ENCODE measurements around the gene RAB3A. TPM values are rescaled to one million over a fixed set of nuclear protein-coding genes. Genes with fewer than 3 reads are reported as not detected.
A peak's percentile ranks its signal among the peaks of the same experiment; 100 is the strongest.

The RAB3A gene, protein sequence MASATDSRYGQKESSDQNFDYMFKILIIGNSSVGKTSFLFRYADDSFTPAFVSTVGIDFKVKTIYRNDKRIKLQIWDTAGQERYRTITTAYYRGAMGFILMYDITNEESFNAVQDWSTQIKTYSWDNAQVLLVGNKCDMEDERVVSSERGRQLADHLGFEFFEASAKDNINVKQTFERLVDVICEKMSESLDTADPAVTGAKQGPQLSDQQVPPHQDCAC
- total RNA-seq = 1 to 10 TPM in 1 of 4 donors, under 1 TPM in 2, not detected in 1; 0.69 to 3.8 (median 0.77) TPM

DNA sequence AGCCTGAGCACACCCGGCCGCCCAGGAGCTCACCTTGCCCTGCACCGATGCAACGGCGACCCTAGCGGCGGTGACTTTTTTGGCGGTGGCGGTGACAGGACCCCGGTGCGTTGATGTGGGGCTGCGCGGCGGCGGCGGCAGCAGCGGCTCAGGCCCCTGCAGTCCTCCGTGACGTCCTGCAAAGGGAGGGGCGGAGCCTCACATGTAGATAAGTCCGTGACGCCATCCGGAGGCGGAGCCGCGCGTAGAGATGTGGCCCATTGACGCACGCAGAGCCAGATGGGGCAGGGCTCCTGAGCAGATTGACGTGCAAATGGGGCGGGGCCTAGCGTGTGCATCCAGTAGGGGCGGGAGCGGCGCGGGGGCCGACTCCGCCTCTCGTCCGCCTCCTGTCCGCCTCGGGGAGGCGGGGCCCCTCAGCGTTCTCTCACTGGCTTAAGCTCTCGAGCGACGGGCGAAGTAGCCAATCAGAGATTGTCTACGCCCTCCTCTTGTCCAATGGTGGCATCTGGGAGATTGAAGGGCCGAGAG lies at the start of gene RAB3A:
Gene RAB3A (minus strand): TSS at position 180 of the 531 bp plus-strand sequence. CDS start 1,302 bp downstream, outside the sequence.
- H3K27ac ChIP-seq = peak within 1 kb of the TSS; percentile 98 to 100
- no peaks in the 10 kb centered on the region for H3K9me3 ChIP-seq
- intact Hi-C loops (cut with DNase I; ENCODE audit: low total_unique reads) = no loop called here
- TF ChIP-seq, protein P1, sequence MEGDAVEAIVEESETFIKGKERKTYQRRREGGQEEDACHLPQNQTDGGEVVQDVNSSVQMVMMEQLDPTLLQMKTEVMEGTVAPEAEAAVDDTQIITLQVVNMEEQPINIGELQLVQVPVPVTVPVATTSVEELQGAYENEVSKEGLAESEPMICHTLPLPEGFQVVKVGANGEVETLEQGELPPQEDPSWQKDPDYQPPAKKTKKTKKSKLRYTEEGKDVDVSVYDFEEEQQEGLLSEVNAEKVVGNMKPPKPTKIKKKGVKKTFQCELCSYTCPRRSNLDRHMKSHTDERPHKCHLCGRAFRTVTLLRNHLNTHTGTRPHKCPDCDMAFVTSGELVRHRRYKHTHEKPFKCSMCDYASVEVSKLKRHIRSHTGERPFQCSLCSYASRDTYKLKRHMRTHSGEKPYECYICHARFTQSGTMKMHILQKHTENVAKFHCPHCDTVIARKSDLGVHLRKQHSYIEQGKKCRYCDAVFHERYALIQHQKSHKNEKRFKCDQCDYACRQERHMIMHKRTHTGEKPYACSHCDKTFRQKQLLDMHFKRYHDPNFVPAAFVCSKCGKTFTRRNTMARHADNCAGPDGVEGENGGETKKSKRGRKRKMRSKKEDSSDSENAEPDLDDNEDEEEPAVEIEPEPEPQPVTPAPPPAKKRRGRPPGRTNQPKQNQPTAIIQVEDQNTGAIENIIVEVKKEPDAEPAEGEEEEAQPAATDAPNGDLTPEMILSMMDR (IDR thresholded peaks at IDR 0.05) = no peak
- TF ChIP-seq POLR2A (IDR thresholded peaks at IDR 0.05) = peak; percentile 45 to 56
- no peaks in the 10 kb centered on the region for H3K36me3 ChIP-seq
- H3K4me1 ChIP-seq = peaks cover 0 to 7% of the 10 kb centered on the region in 2 donors
- peak within 1 kb of the TSS; percentile 63 to 79 for H3K4me3 ChIP-seq
- H3K27me3 ChIP-seq = no peaks in the 10 kb centered on the region
- peak; percentile 100 for DNase-seq

DNA sequence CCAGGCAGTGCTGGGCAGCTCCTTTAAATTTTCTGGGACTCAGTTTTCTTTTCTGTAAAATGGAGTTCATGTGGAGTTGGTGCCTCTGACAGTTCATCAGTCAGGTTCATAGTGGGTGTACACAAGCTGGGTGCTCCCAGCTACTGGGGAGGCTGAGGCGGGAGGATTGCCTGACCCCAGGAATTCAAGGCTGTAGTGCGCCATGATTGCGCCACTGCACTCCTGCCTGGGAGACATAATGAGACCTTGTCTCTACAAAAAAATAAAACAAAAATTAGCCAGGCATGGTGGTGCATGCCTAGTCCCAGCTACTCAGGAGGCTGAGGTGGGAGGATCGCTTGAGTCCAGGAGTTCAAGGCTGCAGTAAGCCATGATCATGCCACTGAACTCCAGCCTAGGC lies 49.3 kb upstream of the RAB3A start:
- TF ChIP-seq, protein P1 (IDR thresholded peaks at IDR 0.05) = no peak
- TF ChIP-seq POLR2A (IDR thresholded peaks at IDR 0.05) = no peak
- H3K9me3 ChIP-seq = no peaks in the 10 kb centered on the region
- no peak overlapping the region for H3K4me3 ChIP-seq
- no peaks in the 10 kb centered on the region for H3K27me3 ChIP-seq
- no peaks in the 10 kb centered on the region for H3K36me3 ChIP-seq
- intact Hi-C loops (cut with DNase I; ENCODE audit: low total_unique reads) = no loop called here
- H3K4me1 ChIP-seq = no peaks in the 10 kb centered on the region
- no peak overlapping the region for H3K27ac ChIP-seq
- no peak for DNase-seq

DNA sequence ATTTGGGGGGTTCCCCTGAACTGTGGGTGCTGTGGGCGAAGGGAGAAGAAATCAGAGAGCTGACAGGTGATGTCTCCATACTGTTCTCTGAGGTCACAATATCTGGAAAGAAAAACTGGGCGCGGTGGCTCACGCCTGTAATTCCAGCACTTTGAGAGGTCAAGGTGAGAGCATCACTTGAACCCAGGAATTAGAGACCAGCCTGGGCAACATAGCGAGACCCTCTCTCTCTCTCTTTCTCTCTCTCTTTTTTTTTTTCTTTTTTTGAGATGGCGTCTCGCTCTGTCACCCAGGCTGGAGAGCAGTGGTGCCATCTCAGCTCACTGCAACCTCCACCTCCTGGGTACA lies 48.5 kb upstream of the RAB3A start:
- no peak for DNase-seq
- TF ChIP-seq, protein P1 (IDR thresholded peaks at IDR 0.05) = no peak
- no peak for TF ChIP-seq POLR2A (IDR thresholded peaks at IDR 0.05)
- no peaks in the 10 kb centered on the region for H3K27me3 ChIP-seq
- no peak overlapping the region for H3K27ac ChIP-seq
- intact Hi-C loops (cut with DNase I; ENCODE audit: low total_unique reads) = no loop called here
- no peaks in the 10 kb centered on the region for H3K36me3 ChIP-seq
- H3K4me3 ChIP-seq = no peak overlapping the region
- H3K4me1 ChIP-seq = no peaks in the 10 kb centered on the region
- H3K9me3 ChIP-seq = no peaks in the 10 kb centered on the region

DNA sequence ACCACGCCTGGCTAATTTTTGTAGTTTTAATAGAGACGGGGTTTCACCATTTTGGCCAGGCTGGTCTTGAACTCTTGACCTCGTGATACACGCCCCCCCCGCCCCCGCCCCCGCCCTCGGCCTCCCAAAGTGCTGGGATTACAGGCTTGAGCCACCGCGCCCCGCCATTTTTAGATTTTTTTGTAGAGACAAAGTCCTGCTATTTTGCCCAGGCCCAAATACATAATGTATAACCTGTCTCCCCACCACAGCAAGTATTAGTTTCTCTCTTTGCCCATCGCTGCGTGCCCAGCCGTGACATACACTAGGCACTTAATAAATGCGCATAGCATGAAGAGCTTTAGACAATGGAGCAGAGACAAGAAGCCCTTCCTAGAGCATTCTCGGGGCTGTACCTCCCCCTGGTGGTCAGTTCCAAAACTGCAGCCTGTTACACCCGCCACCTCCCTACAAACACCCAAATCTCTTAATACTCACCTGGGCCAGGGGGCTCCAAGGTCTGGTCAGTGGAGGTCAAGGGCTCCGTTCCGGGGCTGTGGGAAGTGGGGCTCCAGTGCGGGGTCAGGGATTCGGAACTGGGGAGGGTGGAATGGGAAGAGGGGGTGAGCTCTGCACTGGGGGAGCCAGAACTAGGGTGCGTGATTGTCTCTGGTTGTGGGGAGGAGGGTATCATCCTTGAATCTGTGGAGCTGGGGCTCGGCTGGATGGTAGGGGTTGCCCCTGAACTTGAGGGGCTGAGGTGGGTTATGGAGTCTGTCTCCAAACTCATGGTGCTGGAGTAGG lies 47.9 kb upstream of the RAB3A start:
- DNase-seq = peak; percentile 75 to 77
- no peaks in the 10 kb centered on the region for H3K36me3 ChIP-seq
- intact Hi-C loops (cut with DNase I; ENCODE audit: low total_unique reads) = no loop called here
- no peaks in the 10 kb centered on the region for H3K9me3 ChIP-seq
- H3K4me3 ChIP-seq = no peak overlapping the region
- no peaks in the 10 kb centered on the region for H3K4me1 ChIP-seq
- no peak overlapping the region for H3K27ac ChIP-seq
- no peak for TF ChIP-seq POLR2A (IDR thresholded peaks at IDR 0.05)
- TF ChIP-seq, protein P1 (IDR thresholded peaks at IDR 0.05) = peak; percentile 92 to 97 (median 96)
- no peaks in the 10 kb centered on the region for H3K27me3 ChIP-seq

DNA sequence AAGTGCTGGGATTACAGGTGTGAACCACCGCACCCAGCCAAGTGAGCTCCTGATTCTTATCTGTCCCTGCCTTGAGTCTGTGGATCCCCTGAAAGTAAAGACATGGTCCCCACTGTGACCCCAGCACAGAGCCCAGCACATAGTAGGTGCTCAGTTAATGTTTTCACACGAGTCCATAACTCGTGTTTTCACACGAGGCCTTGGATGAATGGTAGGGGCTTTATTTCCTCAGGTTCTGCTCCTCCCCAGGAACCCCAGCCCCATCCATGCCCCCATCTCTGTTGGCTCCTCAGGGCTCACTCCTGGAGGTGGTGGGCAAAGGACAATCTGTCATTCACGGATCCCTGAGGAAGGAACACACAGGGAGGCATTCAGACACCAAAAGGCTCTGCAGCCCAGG lies 46.0 kb upstream of the RAB3A start:
- no peaks in the 10 kb centered on the region for H3K27me3 ChIP-seq
- no peak overlapping the region for H3K27ac ChIP-seq
- H3K36me3 ChIP-seq = no peaks in the 10 kb centered on the region
- H3K4me1 ChIP-seq = no peaks in the 10 kb centered on the region
- intact Hi-C loops (cut with DNase I; ENCODE audit: low total_unique reads) = loop anchor here (10.0 kb wide), 1 partner anchor 135 kb away; no protein-coding TSS in a partner anchor
- H3K4me3 ChIP-seq = no peak overlapping the region
- no peak for TF ChIP-seq POLR2A (IDR thresholded peaks at IDR 0.05)
- TF ChIP-seq, protein P1 (IDR thresholded peaks at IDR 0.05) = no peak
- no peak for DNase-seq
- H3K9me3 ChIP-seq = no peaks in the 10 kb centered on the region
